ENCODE measurements around the gene NCOR2.

DNA sequence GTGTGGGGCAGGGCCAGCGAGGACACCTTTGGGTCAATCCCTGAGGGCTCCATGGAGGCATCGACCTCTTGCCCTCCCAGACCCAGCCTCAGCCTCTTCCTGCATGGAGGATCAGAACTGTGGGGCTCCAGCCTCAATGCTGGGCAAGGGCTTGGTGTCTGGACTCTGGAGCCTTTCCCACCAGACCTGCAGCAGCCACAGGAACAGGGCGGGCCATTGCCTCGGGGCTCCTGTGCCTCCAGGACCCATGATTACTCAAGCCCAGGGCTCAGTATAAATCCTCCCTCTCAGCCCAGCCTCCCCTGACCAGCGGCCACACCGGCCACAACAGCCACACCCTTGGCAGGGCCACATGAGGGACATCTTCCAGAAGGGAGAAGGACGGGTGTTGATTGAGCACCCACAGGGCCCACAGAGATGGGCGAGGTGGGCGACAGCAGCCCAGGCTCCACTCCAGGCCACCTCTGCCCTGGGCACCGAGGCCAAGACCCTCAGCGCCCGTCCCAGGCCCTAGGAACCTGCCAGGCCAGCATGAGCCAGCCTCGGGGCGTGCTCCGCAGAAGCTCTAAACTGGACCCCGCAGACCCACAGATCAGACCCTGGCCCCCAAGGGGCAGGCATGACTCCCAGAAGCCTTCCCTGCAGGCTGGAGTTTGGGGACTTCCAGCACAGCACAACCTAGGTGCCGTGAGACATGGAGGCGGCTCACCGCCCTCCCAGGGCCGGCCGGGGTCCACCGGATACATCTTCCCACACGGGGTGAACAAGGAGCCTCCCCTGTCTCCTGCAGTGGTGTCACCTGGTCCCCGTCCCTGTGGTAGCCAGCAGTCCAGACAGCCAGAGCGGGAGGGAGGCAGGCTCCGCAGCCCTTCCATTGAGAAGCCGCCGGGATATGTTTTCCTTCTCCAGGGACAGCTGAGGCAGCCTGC is 25.1 kb downstream of the NCOR2 start:
- no peak for TF ChIP-seq SUZ12 (IDR thresholded peaks at IDR 0.05; ENCODE audit: low read length)
- TF ChIP-seq, protein P1, sequence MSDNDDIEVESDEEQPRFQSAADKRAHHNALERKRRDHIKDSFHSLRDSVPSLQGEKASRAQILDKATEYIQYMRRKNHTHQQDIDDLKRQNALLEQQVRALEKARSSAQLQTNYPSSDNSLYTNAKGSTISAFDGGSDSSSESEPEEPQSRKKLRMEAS (IDR thresholded peaks at IDR 0.05), result no peak
- TF ChIP-seq, protein P2, sequence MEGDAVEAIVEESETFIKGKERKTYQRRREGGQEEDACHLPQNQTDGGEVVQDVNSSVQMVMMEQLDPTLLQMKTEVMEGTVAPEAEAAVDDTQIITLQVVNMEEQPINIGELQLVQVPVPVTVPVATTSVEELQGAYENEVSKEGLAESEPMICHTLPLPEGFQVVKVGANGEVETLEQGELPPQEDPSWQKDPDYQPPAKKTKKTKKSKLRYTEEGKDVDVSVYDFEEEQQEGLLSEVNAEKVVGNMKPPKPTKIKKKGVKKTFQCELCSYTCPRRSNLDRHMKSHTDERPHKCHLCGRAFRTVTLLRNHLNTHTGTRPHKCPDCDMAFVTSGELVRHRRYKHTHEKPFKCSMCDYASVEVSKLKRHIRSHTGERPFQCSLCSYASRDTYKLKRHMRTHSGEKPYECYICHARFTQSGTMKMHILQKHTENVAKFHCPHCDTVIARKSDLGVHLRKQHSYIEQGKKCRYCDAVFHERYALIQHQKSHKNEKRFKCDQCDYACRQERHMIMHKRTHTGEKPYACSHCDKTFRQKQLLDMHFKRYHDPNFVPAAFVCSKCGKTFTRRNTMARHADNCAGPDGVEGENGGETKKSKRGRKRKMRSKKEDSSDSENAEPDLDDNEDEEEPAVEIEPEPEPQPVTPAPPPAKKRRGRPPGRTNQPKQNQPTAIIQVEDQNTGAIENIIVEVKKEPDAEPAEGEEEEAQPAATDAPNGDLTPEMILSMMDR (IDR thresholded peaks at IDR 0.05; ENCODE audit: control extremely low read depth in 1 of 3, insufficient read depth in 1 of 3, low read depth in 1 of 3, low read length in 3 of 3), result no peak

Data from H1 (cell line).